Right kidney (tissue), 9 donors: Measurements from ENCODE around the gene VMO1.
"Not testable (repeated sequence)": the region's sequence is repeated elsewhere in the genome, so short reads cannot be mapped to it uniquely, and the experiment has no call there.

Experiments used
- DNase-seq: peaks from one replicate; pipeline ENCODE4 v3.0.0-alpha.2; 2016
- long read RNA-seq, 8 donors: transcript quantifications; one replicate each; lab custom pipeline, GENCODE V29; 2026

Gene VMO1
- long read RNA-seq, donor 1, partial matches to known transcripts = 0 of 3 reads
- long read RNA-seq, donor 1, other reads (novel, unspliced or antisense) = 0 of 3 reads
- long read RNA-seq, donor 2 = 0 reads
- long read RNA-seq, donor 3 = 0 reads
- long read RNA-seq, donor 4, partial matches to known transcripts = 0 of 2 reads
- long read RNA-seq, donor 4, other reads (novel, unspliced or antisense) = 0 of 2 reads
- long read RNA-seq, donor 5, partial matches to known transcripts = 0 of 1 reads
- long read RNA-seq, donor 5, other reads (novel, unspliced or antisense) = 0 of 1 reads
- long read RNA-seq, donor 6, partial matches to known transcripts = 0 of 1 reads
- long read RNA-seq, donor 6, other reads (novel, unspliced or antisense) = 0 of 1 reads
- long read RNA-seq, donor 7 = 0 reads
- long read RNA-seq, donor 8, partial matches to known transcripts = 6 of 13 reads
- long read RNA-seq, donor 8, other reads (novel, unspliced or antisense) = 7 of 13 reads

DNA sequence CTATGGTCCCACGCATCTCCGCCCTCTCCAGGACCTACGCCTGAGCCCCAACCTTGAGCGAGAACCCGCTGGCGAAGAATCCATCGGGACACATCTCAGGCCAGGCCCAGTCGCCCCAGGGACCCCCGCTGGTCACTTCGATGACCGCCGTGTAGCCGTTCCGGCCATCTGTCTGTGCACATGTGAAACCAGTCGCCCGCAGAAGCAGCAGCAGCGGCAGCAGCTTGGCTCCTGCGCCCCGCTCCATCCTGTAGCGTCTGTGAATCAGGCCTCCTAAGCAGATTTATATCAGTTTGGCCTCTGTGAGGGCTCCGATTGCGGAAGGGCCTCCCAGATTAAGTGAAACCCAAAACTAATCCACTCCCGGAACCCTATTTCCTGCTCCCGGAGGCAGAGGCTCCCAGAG, at the start of gene VMO1:
Gene VMO1 (minus strand): TSS at position 259 of the 406 bp plus-strand sequence. CDS start 12 bp downstream, at position 247.
- DNase-seq = peak; percentile 60

GRCh38 chr17:4834681-4835020, 48.5 kb upstream of the VMO1 start:
- no peak for DNase-seq

GRCh38 chr17:4833941-4834680, 47.9 kb upstream of the VMO1 start:
- peak; percentile 61 for DNase-seq

DNA sequence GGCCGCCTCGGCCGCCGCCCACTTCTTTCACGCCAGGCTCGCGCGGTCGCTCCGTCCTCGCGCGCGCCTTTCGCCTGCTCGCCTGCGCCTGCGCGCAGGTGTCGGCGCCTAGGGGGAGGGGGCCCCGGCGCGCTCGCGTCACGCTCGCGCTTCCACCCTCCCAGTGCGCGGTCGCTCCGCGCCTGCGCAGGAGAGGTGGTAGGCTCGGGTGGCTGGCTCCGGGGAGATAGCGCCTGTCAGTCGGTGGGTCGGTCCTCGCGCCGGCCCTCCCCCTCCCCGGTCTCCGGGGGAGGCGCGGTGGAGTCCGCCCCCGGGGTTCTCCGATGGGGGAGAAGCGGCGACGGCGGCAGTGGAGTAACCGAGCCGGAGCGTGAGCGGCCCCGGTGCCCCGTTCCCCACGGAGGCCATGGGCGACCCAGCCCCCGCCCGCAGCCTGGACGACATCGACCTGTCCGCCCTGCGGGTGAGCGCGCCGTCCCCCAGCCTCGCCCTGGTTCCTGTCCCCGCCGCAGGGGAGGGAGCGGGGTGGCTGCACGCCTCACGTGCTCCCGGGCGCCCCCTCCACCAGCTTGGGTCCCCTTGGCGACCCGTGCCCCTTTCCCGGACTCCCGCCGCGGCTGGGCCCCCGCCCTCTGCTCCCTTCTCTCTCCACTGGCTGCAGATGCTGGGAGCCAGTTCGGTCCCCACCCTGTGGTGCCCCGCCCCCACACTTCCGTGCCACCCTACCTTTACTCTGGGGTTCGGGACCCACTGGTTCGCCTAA, 47.2 kb upstream of the VMO1 start, which contains the start of gene MINK1:
Gene MINK1 (plus strand): TSS at position 163 of the 763 bp plus-strand sequence. CDS start 244 bp downstream, at position 407.
- DNase-seq = peak; percentile 98

DNA sequence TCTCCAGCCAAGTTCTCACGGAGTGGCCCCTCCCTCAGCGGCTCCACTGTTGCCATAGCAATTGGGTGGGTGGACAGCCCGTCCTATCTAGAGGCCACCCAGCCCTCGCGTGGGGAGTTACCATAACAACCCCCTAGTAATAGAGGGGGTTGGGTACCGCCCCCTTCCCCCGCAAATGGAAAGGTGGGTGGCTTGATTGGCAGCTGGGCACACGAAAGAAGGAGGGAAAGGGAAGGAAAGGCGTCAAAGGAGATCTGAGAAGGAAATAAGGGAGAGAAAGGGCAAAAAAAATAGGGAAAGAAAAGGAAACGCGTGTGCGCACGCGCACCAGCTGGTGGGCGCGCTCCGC, 46.6 kb upstream of the VMO1 start:
- DNase-seq = not testable (repeated sequence)

DNA sequence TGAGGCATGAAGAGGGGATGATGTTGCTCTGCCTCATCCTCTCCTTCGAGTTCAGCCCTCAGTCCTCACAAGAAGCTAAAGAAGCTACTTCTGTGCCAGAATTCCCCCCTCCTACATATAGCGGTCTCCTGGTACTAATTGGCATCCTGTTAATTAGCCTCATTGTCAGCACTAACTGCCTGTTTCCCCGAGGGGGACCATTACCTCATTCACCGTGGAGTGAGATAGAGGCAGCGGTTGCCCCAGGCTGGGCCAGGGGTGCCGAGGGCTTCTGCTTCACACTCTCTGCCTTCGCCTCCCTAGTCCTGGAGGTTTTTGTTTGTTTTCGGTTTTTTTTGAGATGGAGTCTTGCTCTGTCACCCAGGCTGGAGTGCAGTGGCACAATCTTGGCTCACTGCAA, 41.2 kb upstream of the VMO1 start:
- no peak for DNase-seq

DNA sequence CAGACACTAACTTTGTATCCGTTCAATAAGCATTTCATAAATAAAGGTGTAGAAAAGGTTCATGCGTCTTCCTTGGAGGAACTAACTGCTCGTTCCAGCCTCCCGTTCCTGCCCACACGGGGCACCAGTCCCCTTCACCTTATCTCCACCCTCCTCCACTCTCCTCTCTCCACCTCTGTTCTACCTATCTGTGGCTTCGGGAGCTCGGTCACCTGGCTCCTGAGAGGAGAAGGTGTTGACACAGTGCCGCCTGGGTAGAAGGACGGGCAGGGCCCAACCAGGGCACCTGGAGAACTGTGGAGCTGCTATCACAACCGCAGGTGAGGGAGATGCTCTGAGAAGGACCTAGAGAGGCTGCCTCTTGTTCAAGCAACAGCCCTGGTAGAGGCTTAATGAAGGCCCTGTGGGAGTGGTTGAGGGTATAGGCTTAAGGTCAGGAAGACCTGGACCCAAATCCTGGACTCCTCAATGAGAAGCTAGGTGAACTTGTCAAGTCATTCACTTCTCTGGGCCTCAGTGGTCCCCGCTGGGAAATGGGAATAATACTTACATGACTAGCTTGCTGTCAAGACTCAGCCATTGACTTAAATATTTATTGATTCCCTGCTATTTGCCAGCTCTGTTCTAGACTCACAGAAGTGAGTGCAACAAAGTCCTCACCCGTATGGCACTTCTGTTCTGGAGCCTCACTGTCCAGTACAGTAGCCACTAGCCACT, 37.4 kb upstream of the VMO1 start:
- DNase-seq = no peak

DNA sequence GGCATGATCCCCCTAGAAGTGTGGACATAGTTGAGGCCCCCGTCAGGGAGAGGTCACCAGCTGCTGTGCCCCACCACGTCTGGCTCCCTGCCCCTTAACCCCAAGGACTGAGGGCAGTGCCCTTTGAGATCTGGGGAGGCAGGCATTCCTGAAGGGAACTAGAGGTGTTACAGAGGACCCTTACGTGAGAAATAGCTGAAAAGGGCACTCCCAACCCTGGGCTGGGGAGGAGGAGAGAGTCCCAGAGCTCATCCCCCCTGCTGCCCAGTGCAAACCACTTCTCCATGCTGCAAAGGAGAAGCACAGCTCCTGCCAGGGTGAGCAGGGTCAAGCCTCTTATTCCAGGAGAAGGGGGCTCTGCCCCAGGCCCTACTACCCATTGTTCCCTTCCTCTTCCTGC, 36.7 kb upstream of the VMO1 start:
- no peak for DNase-seq

DNA sequence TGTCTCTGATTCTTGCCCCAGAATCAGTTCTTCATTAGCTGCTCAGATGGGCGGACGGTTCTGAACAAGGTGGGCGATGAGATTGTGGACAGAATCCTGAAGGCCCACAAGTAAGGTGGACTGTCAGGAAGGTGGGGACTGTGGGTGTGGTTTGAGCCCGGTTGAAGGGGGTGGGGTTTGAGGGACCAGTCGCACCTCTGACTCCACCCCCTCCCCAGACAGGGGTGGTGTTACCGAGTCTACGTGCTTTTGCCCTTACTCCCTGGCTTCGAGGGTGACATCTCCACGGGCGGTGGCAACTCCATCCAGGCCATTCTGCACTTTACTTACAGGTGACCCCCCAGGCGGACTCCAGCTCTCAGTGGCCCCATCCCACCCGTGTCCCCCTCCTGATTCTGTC, 32.1 kb upstream of the VMO1 start:
- DNase-seq = no peak

DNA sequence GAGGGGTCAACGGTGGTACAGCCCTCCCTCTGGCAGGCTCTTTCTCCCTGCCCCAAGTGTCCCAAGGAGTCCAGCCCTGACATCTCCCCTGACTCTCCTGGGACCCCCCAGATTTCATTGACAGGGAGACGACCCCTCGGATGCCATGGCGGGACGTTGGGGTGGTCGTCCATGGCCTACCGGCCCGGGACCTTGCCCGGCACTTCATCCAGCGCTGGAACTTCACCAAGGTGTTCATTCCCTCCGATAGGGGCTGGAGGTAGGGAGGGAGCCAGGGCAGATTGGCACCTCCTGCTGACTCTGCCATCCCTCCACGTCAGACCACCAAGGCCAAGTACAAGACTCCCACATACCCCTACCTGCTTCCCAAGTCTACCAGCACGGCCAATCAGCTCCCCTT, 30.7 kb upstream of the VMO1 start:
- no peak for DNase-seq

GRCh38 chr17:4815043-4815675, 29.0 kb upstream of the VMO1 start:
- no peak for DNase-seq

DNA sequence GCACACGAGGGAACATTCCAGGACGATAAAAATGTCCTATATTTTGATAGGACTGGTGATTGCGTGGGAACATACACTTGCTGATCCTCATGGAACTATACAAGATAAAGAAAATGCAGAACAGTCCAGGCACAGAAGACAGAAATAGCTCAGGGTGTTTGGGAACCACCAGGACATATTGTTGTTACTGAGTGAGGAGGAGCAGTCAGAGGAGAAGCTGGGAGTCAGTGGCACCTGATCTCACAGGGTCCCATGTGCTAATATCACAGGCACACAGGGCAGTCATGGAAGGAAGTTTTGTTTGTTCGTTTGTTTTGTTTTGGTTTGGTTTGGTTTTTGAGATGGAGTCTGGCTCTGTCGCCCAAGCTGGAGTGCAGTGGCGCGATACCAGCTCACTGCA, 26.5 kb upstream of the VMO1 start:
- no peak for DNase-seq

- no peak for DNase-seq
Measured at GRCh38 chr17:4811471-4811870, 25.3 kb upstream of the VMO1 start.

GRCh38 chr17:4810696-4811290, 24.6 kb upstream of the VMO1 start:
- no peak for DNase-seq

- no peak for DNase-seq
Measured at GRCh38 chr17:4808378-4808767, 22.2 kb upstream of the VMO1 start.

- DNase-seq = peak; percentile 38
Measured at GRCh38 chr17:4807605-4808377, 21.6 kb upstream of the VMO1 start.

GRCh38 chr17:4806777-4807604, 20.8 kb upstream of the VMO1 start, which contains the start of gene PLD2:
Gene PLD2 (plus strand): TSS chr17:4807152. CDS start chr17:4807773, 621 bp downstream.
- DNase-seq = peak; percentile 70

DNA sequence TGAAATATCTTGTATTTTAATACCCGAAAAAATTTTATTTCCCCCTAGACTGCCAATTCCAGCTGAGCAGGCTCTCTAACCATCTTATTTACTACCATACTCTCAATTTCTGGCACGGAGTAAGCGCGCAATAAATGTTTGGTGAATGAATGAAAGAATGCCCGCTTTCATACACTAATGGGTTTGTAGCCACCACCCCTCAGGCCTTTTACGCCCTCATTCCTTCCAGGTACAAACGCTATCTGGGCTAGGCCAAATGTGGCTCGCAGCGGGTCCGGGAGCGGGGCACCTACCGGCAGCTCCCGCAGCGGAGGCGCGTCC, 20.3 kb upstream of the VMO1 start:
- peak; percentile 47 for DNase-seq

GRCh38 chr17:4802228-4802627, 16.1 kb upstream of the VMO1 start, which contains the start of gene C17orf114:
Gene C17orf114 (minus strand): TSS chr17:4802328.
- DNase-seq = no peak
